Skin epidermis (tissue), 12 donors: Measurements from ENCODE around the gene ICAM4.
A peak's percentile ranks its signal among the peaks of the same experiment; 100 is the strongest.

Experiments
- H3K27ac ChIP-seq, 21 experiments: fragments of 200-600 bp; sonication (generic) in 11 of 21; one replicate each; pipeline ENCODE4 v1.5.0; 2020; ENCODE audit warnings: mild to moderate bottlenecking in 3 of 21, inconsistent platforms in 2 of 21, moderate library complexity in 2 of 21
- H3K4me3 ChIP-seq, 7 experiments: fragments of 200-600 bp; sonication (generic) in 2 of 7; one replicate each; pipeline ENCODE4 v1.5.0; 2020; ENCODE audit warnings: inconsistent platforms in 2 of 7, mild to moderate bottlenecking in 2 of 7, moderate library complexity in 1 of 7

The ICAM4 gene

GRCh38 chr19:10315335-10316214, 28.8 kb downstream of the ICAM4 start, which contains the start of gene FDX2:
TSS of gene FDX2 (minus strand) at chr19:10316015. CDS start at chr19:10315996, 19 bp downstream.
- peak within 1 kb of the TSS; percentile 68 to 98 (median 89) for H3K4me3 ChIP-seq
- H3K27ac ChIP-seq = peak within 1 kb of the TSS in 20 of 21 experiments; percentile 41 to 88 (median 74)

GRCh38 chr19:10316229-10317044, 29.7 kb downstream of the ICAM4 start:
- Histone ChIP-seq H3K27ac (peak overlapping the region in 14 of 21 experiments; percentile 61 to 88 (median 82)), H3K4me3 (peak overlapping the region in 4 of 7 experiments; percentile 70 to 98 (median 92))

- H3K4me3 ChIP-seq = no peak overlapping the region
- H3K27ac ChIP-seq = no peak overlapping the region
Measured at GRCh38 chr19:10317045-10317856, 30.5 kb downstream of the ICAM4 start.

GRCh38 chr19:10317857-10318462, 31.2 kb downstream of the ICAM4 start:
- Histone ChIP-seq H3K27ac (no peak overlapping the region), H3K4me3 (no peak overlapping the region)

GRCh38 chr19:10318807-10319682, 32.3 kb downstream of the ICAM4 start:
- H3K27ac ChIP-seq = no peak overlapping the region
- no peak overlapping the region for H3K4me3 ChIP-seq

- H3K27ac ChIP-seq = no peak overlapping the region
- no peak overlapping the region for H3K4me3 ChIP-seq
Measured at GRCh38 chr19:10320602-10321416, 34.1 kb downstream of the ICAM4 start.

GRCh38 chr19:10321417-10321797, 34.7 kb downstream of the ICAM4 start:
- no peak overlapping the region for H3K4me3 ChIP-seq
- no peak overlapping the region for H3K27ac ChIP-seq

- H3K4me3 ChIP-seq = no peak overlapping the region
Measured at GRCh38 chr19:10321874-10322835, 35.4 kb downstream of the ICAM4 start.

GRCh38 chr19:10325732-10326131, 39.0 kb downstream of the ICAM4 start:
- Histone ChIP-seq H3K4me3 (no peak overlapping the region), H3K27ac (no peak overlapping the region)

More at GRCh38 chr19:10321874-10322835, 35.4 kb downstream of the ICAM4 start:
- no peak overlapping the region for H3K27ac ChIP-seq

GRCh38 chr19:10327793-10328192, 41.0 kb downstream of the ICAM4 start:
- Histone ChIP-seq H3K27ac (no peak overlapping the region), H3K4me3 (no peak overlapping the region)

GRCh38 chr19:10328558-10329429, 42.0 kb downstream of the ICAM4 start:
- H3K4me3 ChIP-seq = no peak overlapping the region
- H3K27ac ChIP-seq = no peak overlapping the region

- no peak overlapping the region for H3K4me3 ChIP-seq
Measured at GRCh38 chr19:10329555-10329954, 42.8 kb downstream of the ICAM4 start.

GRCh38 chr19:10332158-10332964, 45.6 kb downstream of the ICAM4 start:
- H3K27ac ChIP-seq = peak overlapping the region in 20 of 21 experiments; percentile 63 to 93 (median 82)
- H3K4me3 ChIP-seq = peak overlapping the region; percentile 53 to 86 (median 79)

More at GRCh38 chr19:10329555-10329954, 42.8 kb downstream of the ICAM4 start:
- no peak overlapping the region for H3K27ac ChIP-seq

- Histone ChIP-seq H3K4me3 (peak within 1 kb of the TSS; percentile 53 to 86 (median 79)), H3K27ac (peak within 1 kb of the TSS; percentile 50 to 93 (median 82))
Measured at GRCh38 chr19:10332965-10333757, 46.4 kb downstream of the ICAM4 start, which contains the start of gene RAVER1. TSS of gene RAVER1 (minus strand) at chr19:10333529. CDS start at chr19:10333507, 22 bp downstream.
